ENCODE data around the gene ZNF787.
A peak's percentile ranks its signal among the peaks of the same experiment; 100 is the strongest.
"Not testable (repeated sequence)": the region's sequence is repeated elsewhere in the genome, so short reads cannot be mapped to it uniquely, and the experiment has no call there.

The ZNF787 gene

GRCh38 chr19:56119582-56119978 lies 1.5 kb downstream of the ZNF787 start:
- no peak for DNase-seq

- peak; percentile 13 for DNase-seq
These were observed 2.2 kb downstream of the ZNF787 start for GRCh38 chr19:56118666-56119581.

- no peak for DNase-seq
These were observed 3.2 kb downstream of the ZNF787 start for GRCh38 chr19:56117889-56118288.

- no peak for DNase-seq
These were observed 3.7 kb downstream of the ZNF787 start for GRCh38 chr19:56117376-56117884.

- no peak for DNase-seq
These were observed 4.5 kb downstream of the ZNF787 start for GRCh38 chr19:56116606-56117005.

- no peak for DNase-seq
These were observed 5.6 kb downstream of the ZNF787 start for GRCh38 chr19:56115490-56115889.

GRCh38 chr19:56114778-56115110 lies 6.4 kb downstream of the ZNF787 start:
- no peak for DNase-seq

- no peak for DNase-seq
These were observed 6.9 kb downstream of the ZNF787 start for GRCh38 chr19:56114051-56114777.

GRCh38 chr19:56113074-56113632 lies 7.9 kb downstream of the ZNF787 start:
- no peak for DNase-seq

- DNase-seq = no peak
These were observed 8.8 kb downstream of the ZNF787 start for GRCh38 chr19:56112313-56112709.

GRCh38 chr19:56111601-56112312 lies 9.3 kb downstream of the ZNF787 start:
- DNase-seq = peak; percentile 56

DNA sequence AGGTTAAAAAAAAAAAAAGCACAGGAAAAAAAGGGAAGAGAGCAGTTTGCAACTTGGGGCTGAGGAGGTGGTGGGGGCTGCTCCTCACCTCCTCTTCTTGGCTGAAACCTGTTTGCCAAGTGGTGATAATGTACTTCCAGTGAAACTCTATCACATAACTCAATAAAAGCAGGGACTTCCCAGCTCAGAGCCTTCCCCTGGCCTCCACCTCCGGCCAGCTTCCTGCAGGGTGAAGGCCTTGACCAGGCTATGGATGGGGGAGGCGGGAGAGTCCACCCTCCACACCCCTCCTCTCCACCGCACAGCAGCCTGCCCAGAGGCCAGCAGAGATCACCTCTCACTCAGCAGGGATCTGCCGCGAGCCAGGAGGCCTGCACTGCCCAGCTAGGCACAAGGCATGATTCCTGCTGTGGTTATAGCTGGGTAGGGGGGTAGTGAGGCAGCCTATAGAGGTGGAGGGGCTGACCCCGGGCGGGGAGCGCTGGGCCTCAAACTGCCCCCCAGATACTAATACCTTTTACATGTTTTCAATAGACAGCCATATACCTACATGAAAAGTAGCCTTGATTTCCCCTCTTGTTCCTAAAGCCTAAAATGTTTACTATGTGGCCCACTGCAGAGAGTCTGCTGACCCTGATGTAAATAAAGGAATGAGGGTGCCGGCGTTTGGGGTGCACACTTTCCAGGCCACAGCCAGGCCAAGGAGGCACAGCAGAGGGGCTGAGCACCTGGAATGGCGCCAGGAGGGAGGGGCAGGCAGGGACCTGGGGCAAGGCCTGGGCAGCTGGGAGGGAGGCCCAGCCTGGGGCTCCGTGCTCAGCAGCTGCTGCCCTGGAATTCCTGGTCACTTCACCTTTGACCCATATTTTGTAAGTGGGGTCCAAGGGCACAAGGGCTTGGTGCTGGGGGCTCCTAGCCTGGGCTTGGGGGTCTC lies 10.3 kb downstream of the ZNF787 start:
- peak; percentile 64 for DNase-seq

DNA sequence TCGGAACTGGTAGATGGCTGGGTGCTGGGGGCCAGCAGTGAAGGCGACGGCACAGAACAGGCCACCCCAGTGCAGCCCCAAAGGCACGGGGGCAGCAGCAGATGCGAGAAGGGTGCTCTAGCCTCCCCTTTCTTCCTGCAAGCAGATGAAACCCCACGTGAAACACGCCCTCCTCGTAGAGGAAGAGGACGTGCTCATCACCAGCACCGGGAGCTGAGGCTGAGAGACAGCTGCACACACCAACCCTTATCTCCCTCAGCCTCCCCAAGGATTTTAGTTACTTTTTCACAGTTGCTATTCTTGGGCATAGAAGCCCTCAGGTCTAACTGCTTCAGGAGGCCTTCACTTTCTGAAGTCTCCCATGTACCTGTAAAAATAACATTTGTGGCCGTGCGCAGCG lies 11.9 kb downstream of the ZNF787 start:
- DNase-seq = no peak

GRCh38 chr19:56108447-56109195 lies 12.5 kb downstream of the ZNF787 start:
- DNase-seq = peak; percentile 64

- DNase-seq = no peak
These were observed 13.3 kb downstream of the ZNF787 start for GRCh38 chr19:56107626-56108351.

GRCh38 chr19:56106993-56107392 lies 14.1 kb downstream of the ZNF787 start:
- DNase-seq = no peak

- DNase-seq = no peak
These were observed 14.7 kb downstream of the ZNF787 start for GRCh38 chr19:56106397-56106849.

DNA sequence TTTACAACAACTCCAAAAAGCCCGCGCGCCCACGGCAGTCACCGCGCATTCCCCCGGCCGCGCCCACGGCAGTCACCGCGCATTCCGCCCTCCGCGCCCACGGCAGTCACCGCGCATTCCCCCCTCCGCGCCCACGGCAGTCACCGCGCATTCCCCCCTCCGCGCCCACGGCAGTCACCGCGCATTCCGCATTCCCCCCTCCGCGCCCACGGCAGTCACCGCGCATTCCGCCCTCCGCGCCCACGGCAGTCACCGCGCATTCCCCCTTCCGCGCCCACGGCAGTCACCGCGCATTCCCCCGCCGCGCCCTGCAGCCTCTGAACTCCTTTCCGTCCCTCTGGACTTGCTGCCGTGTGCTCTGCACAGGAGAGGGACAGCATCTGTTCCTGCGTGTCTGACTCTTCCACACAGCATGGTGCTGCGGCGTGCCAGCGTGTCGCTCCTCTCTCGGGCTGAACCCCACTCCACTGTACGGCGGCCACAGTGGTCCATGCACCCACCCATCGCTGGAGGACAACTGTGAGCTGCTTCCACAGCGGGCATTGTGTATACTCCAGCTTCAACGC lies 15.2 kb downstream of the ZNF787 start:
- DNase-seq = not testable (repeated sequence)

DNA sequence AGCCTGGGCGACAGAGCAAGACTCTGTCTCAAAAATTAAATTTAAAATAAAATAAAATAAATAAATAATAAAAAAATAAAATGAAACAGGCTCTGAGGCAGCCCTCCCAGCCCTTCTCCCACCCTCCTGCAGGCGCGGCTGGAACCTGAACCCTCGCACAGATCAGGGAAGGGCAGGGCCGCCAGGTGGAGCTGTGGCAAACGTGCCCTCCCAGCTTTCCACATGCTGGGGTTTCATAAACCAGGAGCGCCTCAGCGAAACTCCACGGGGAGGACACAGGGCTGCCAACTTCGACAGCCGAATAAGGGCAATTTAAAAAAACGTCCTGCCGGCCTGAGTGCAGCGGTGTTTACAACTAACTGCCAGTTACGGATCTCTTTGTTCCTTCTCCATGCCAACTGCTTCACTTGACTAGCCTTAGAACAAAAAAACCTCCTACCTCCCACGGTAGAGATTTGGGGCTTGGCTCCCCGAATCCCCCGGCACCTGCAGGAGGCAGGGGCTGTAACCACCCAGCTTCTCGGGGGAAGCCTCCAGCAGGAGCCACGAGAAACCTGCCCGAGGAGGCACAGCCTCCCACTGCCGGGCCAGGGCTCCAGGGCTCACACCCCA lies 15.9 kb downstream of the ZNF787 start:
- peak; percentile 72 for DNase-seq
